HL-60 (cell line): ENCODE measurements around the gene MYOF.

Experiments used
- DNase-seq, 2 experiments: peaks; one replicate each; pipeline ENCODE4 v3.0.0-alpha.2; 2010 to 2020; ENCODE audit warnings: low read depth in 1 of 2, low spot score in 1 of 2
- H3K27ac ChIP-seq: fragments of 250-450 bp; sonication (Bioruptor Pico); replicated peaks from 2 replicates; pipeline ENCODE4 v1.5.1; 2020; ENCODE audit warnings: mild to moderate bottlenecking, moderate library complexity
- H3K27me3 ChIP-seq: fragments of 250-450 bp; sonication (Bioruptor Pico); 2 replicates; pipeline ENCODE4 v1.5.1; 2021; ENCODE audit warnings: mild to moderate bottlenecking, moderate library complexity; ENCODE audit not compliant: insufficient read depth, poor library complexity, severe bottlenecking
- H3K4me3 ChIP-seq: replicated peaks from 2 replicates; pipeline ENCODE4 v1.5.1; 2011; ENCODE audit warnings: mild to moderate bottlenecking, control low read depth, low read length; ENCODE audit not compliant: insufficient read depth
- GABPA ChIP-seq: IDR thresholded peaks from 2 replicates; pipeline ENCODE4 v1.6.1; 2012; ENCODE audit warnings: low read depth
- POLR2AphosphoS5 ChIP-seq: IDR thresholded peaks from 2 replicates; pipeline ENCODE4 v1.6.1; 2012; ENCODE audit warnings: low read depth
- SPI1 ChIP-seq: IDR thresholded peaks from 2 replicates; pipeline ENCODE4 v1.6.1; 2012; ENCODE audit warnings: low read depth, mild to moderate bottlenecking, borderline replicate concordance
- TF ChIP-seq, protein P1 (sequence below): IDR thresholded peaks from one replicate; pipeline ENCODE4 v1.5.1; 2011; ENCODE audit warnings: low read length, control low read depth, inconsistent platforms; ENCODE audit not compliant: insufficient read depth
- TF ChIP-seq, protein P2 (sequence below): IDR thresholded peaks from 2 replicates; pipeline ENCODE4 v1.6.1; 2012; ENCODE audit warnings: low read depth; ENCODE audit not compliant: insufficient replicate concordance

The MYOF gene

DNA sequence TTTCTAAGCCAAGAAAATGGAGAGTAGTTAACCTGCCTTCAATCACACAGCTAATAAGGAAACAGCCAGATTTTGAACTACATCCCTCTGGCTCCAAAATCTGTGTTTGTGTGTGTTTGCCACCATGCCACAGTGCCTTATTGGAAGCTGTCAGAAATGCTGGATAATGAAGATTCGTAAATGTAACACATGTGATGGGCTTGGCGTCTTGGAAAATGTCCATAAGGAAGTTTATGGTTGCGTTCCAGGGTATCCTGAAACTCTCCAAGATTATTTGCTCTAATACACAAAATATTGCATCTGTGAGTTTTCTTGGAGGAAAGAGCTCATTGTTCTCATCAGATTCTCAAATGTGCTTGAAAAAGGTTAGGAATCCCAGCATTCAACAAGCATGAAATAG, 22.7 kb downstream of the MYOF start:
- Histone ChIP-seq H3K27me3 (no peaks in the 10 kb centered on the region), H3K4me3 (no peak overlapping the region), H3K27ac (no peak overlapping the region)
- no peak for DNase-seq
- no peak for TF ChIP-seq GABPA
- TF ChIP-seq, protein P1, sequence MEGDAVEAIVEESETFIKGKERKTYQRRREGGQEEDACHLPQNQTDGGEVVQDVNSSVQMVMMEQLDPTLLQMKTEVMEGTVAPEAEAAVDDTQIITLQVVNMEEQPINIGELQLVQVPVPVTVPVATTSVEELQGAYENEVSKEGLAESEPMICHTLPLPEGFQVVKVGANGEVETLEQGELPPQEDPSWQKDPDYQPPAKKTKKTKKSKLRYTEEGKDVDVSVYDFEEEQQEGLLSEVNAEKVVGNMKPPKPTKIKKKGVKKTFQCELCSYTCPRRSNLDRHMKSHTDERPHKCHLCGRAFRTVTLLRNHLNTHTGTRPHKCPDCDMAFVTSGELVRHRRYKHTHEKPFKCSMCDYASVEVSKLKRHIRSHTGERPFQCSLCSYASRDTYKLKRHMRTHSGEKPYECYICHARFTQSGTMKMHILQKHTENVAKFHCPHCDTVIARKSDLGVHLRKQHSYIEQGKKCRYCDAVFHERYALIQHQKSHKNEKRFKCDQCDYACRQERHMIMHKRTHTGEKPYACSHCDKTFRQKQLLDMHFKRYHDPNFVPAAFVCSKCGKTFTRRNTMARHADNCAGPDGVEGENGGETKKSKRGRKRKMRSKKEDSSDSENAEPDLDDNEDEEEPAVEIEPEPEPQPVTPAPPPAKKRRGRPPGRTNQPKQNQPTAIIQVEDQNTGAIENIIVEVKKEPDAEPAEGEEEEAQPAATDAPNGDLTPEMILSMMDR, result no peak
- TF ChIP-seq SPI1, result no peak
- TF ChIP-seq, protein P2, sequence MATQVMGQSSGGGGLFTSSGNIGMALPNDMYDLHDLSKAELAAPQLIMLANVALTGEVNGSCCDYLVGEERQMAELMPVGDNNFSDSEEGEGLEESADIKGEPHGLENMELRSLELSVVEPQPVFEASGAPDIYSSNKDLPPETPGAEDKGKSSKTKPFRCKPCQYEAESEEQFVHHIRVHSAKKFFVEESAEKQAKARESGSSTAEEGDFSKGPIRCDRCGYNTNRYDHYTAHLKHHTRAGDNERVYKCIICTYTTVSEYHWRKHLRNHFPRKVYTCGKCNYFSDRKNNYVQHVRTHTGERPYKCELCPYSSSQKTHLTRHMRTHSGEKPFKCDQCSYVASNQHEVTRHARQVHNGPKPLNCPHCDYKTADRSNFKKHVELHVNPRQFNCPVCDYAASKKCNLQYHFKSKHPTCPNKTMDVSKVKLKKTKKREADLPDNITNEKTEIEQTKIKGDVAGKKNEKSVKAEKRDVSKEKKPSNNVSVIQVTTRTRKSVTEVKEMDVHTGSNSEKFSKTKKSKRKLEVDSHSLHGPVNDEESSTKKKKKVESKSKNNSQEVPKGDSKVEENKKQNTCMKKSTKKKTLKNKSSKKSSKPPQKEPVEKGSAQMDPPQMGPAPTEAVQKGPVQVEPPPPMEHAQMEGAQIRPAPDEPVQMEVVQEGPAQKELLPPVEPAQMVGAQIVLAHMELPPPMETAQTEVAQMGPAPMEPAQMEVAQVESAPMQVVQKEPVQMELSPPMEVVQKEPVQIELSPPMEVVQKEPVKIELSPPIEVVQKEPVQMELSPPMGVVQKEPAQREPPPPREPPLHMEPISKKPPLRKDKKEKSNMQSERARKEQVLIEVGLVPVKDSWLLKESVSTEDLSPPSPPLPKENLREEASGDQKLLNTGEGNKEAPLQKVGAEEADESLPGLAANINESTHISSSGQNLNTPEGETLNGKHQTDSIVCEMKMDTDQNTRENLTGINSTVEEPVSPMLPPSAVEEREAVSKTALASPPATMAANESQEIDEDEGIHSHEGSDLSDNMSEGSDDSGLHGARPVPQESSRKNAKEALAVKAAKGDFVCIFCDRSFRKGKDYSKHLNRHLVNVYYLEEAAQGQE, result no peak
- TF ChIP-seq POLR2AphosphoS5, result no peak

GRCh38 chr10:93458821-93459257, 23.3 kb downstream of the MYOF start:
- Histone ChIP-seq H3K27ac (no peak overlapping the region), H3K27me3 (no peaks in the 10 kb centered on the region), H3K4me3 (no peak overlapping the region)
- no peak for DNase-seq
- TF ChIP-seq POLR2AphosphoS5, result no peak
- no peak for TF ChIP-seq GABPA
- TF ChIP-seq, protein P1, result no peak
- TF ChIP-seq, protein P2, result no peak
- TF ChIP-seq SPI1, result no peak

- Histone ChIP-seq H3K27me3 (no peaks in the 10 kb centered on the region), H3K4me3 (no peak overlapping the region), H3K27ac (no peak overlapping the region)
- TF ChIP-seq, protein P2, result no peak
- TF ChIP-seq, protein P1, result no peak
- no peak for DNase-seq
Measured at GRCh38 chr10:93457511-93457910, 24.6 kb downstream of the MYOF start.
